ENCODE results near the gene GID8.
A peak's percentile ranks its signal among the peaks of the same experiment; 100 is the strongest.

Gene GID8

GRCh38 chr20:62938105-62938888 is at the start of gene GID8:
Gene GID8 (plus strand): TSS chr20:62938147. CDS start chr20:62941503, 3,356 bp downstream.
- DNase-seq, result no peak

- no peak for DNase-seq
Observed at GRCh38 chr20:62888406-62888805, 49.5 kb upstream of the GID8 start.

- DNase-seq, result no peak
Observed at GRCh38 chr20:62888910-62889309, 49.0 kb upstream of the GID8 start.

- DNase-seq, result no peak
Observed at GRCh38 chr20:62889411-62889810, 48.5 kb upstream of the GID8 start.

GRCh38 chr20:62889871-62890270 is 48.1 kb upstream of the GID8 start:
- no peak for DNase-seq

- no peak for DNase-seq
Observed at GRCh38 chr20:62890444-62890843, 47.5 kb upstream of the GID8 start.

- DNase-seq, result peak; percentile 32
Observed at GRCh38 chr20:62891111-62891510, 46.8 kb upstream of the GID8 start.

- DNase-seq, result peak; percentile 14
Observed at GRCh38 chr20:62892348-62893304, 45.3 kb upstream of the GID8 start.

- DNase-seq, result no peak
Observed at GRCh38 chr20:62893700-62894099, 44.2 kb upstream of the GID8 start.

GRCh38 chr20:62894261-62894660 is 43.7 kb upstream of the GID8 start:
- no peak for DNase-seq

GRCh38 chr20:62895539-62895938 is 42.4 kb upstream of the GID8 start:
- no peak for DNase-seq

- DNase-seq, result no peak
Observed at GRCh38 chr20:62896526-62896925, 41.4 kb upstream of the GID8 start.

GRCh38 chr20:62897666-62898065 is 40.3 kb upstream of the GID8 start:
- no peak for DNase-seq

GRCh38 chr20:62898093-62898964 is 39.6 kb upstream of the GID8 start:
- DNase-seq, result no peak

GRCh38 chr20:62898970-62899632 is 38.8 kb upstream of the GID8 start:
- no peak for DNase-seq

- DNase-seq, result no peak
Observed at GRCh38 chr20:62899633-62900051, 38.3 kb upstream of the GID8 start.

GRCh38 chr20:62900052-62900691 is 37.8 kb upstream of the GID8 start:
- peak; percentile 78 for DNase-seq

- no peak for DNase-seq
Observed at GRCh38 chr20:62900692-62901584, 37.0 kb upstream of the GID8 start.

GRCh38 chr20:62901891-62902290 is 36.1 kb upstream of the GID8 start:
- DNase-seq, result no peak

GRCh38 chr20:62902926-62903615 is 34.9 kb upstream of the GID8 start:
- DNase-seq, result no peak
